PC-3 (cell line): ENCODE data around the gene CACNA1B. TPM values are rescaled to one million over a fixed set of nuclear protein-coding genes. Genes with fewer than 3 reads are reported as not detected.
"Not testable (repeated sequence)": the region's sequence is repeated elsewhere in the genome, so short reads cannot be mapped to it uniquely, and the experiment has no call there.

Source experiments
- ATAC-seq: fragments of 200-7000 bp; cut with Tn5 transposase; 2 replicates; pipeline ENCODE4 v1.9.1; 2020; ENCODE audit warnings: mild to moderate bottlenecking, moderate library complexity
- BruUV-seq: library from RNA; stranded (reverse); fragments of 400-500 nt; replicated peaks from 2 replicates; lab custom pipeline; 2021; lab: Mats Ljungman, UMichigan
- CTCF ChIA-PET: fragments of 300-600 bp; sonication (Branson Sonifier 250); formaldehyde crosslinking; loops from one replicate; lab custom pipeline; 2022; ENCODE audit warnings: antibody characterized with exemption; lab: Charles Lee
- POLR2A ChIA-PET: fragments of 300-600 bp; sonication (Branson Sonifier 250); formaldehyde crosslinking; loops from one replicate; lab custom pipeline; 2022; ENCODE audit warnings: antibody characterized with exemption; ENCODE audit not compliant: unreplicated experiment; lab: Charles Lee
- DNase-seq: peaks from one replicate; pipeline ENCODE4 v3.0.0-alpha.2; 2015
- H2AFZ ChIP-seq: fragments of 300-600 bp; sonication (generic); 2 replicates; pipeline ENCODE4 v1.6.0; 2016; ENCODE audit warnings: antibody characterized with exemption, low read length
- H3F3A ChIP-seq: fragments of 300-600 bp; sonication (generic); one replicate; pipeline ENCODE4 v1.6.0; 2017; ENCODE audit warnings: antibody characterized with exemption, low read length, control low read depth, mild to moderate bottlenecking; ENCODE audit not compliant: unreplicated experiment
- H3K27ac ChIP-seq: fragments of 300-600 bp; sonication (generic); 2 replicates; pipeline ENCODE4 v1.5.1; 2016; ENCODE audit warnings: mild to moderate bottlenecking, low read length
- H3K27me3 ChIP-seq: fragments of 300-600 bp; sonication (generic); 2 replicates; pipeline ENCODE4 v1.6.1; 2016; ENCODE audit warnings: low read length, mixed read lengths
- H3K36me3 ChIP-seq: fragments of 300-600 bp; sonication (generic); 2 replicates; pipeline ENCODE4 v1.6.1; 2016; ENCODE audit warnings: low read depth, mixed run types, low read length, mixed read lengths
- H3K4me1 ChIP-seq: fragments of 300-600 bp; sonication (generic); 2 replicates; pipeline ENCODE4 v1.5.1; 2016; ENCODE audit warnings: low read length; ENCODE audit not compliant: insufficient read depth
- H3K4me2 ChIP-seq: fragments of 300-600 bp; sonication (generic); 2 replicates; pipeline ENCODE4 v1.6.0; 2016; ENCODE audit warnings: low read length
- H3K4me3 ChIP-seq: fragments of 300-600 bp; sonication (generic); 2 replicates; pipeline ENCODE4 v1.5.1; 2016; ENCODE audit warnings: mild to moderate bottlenecking, low read length, mixed read lengths
- H3K79me2 ChIP-seq: fragments of 300-600 bp; sonication (generic); 2 replicates; pipeline ENCODE4 v1.6.1; 2017; ENCODE audit warnings: low read length, mixed read lengths
- H3K9ac ChIP-seq: fragments of 300-600 bp; sonication (generic); 2 replicates; pipeline ENCODE4 v1.6.0; 2016; ENCODE audit warnings: mild to moderate bottlenecking, low read length
- H3K9me2 ChIP-seq: fragments of 300-600 bp; sonication (generic); replicated peaks from 2 replicates; pipeline ENCODE4 v1.6.1; 2016; ENCODE audit warnings: mixed run types, low read length, mixed read lengths
- H3K9me3 ChIP-seq: fragments of 300-600 bp; sonication (generic); 2 replicates; pipeline ENCODE4 v1.6.1; 2016; ENCODE audit warnings: low read length, mixed read lengths
- H4K20me1 ChIP-seq: fragments of 300-600 bp; sonication (generic); 2 replicates; pipeline ENCODE4 v1.6.1; 2016; ENCODE audit warnings: low read length, mixed read lengths
- EZH2 ChIP-seq: fragments of 300-600 bp; sonication (generic); IDR thresholded peaks from one replicate; pipeline ENCODE4 v1.6.1; 2017; ENCODE audit warnings: antibody characterized with exemption, mild to moderate bottlenecking, low read length; ENCODE audit not compliant: unreplicated experiment
- EZH2phosphoT487 ChIP-seq: fragments of 300-600 bp; sonication (generic); IDR thresholded peaks from 2 replicates; pipeline ENCODE4 v1.6.1; 2018; ENCODE audit warnings: mild to moderate bottlenecking, antibody characterized with exemption, low read length, borderline replicate concordance
- intact Hi-C: fragments of 100-400 bp; cut with micrococcal nuclease; formaldehyde crosslinking; loops from 2 replicates; pipeline ENCODE4 v1.9.0; 2023
- total RNA-seq: library from RNA; depleted of rRNA; stranded (reverse); fragments of >200 nt; gene quantifications from 2 replicates; pipeline ENCODE4 v1.2.3, GENCODE V29; 2014
- TF ChIP-seq, protein P1 (sequence below): fragments of 300-600 bp; sonication (generic); conservative IDR thresholded peaks from 2 replicates; pipeline ENCODE4 v1.5.1; 2017; ENCODE audit warnings: antibody characterized with exemption, low read depth, mild to moderate bottlenecking, low read length

The CACNA1B gene
- total RNA-seq, 1 experiment from 2014 or later: not detected

DNA sequence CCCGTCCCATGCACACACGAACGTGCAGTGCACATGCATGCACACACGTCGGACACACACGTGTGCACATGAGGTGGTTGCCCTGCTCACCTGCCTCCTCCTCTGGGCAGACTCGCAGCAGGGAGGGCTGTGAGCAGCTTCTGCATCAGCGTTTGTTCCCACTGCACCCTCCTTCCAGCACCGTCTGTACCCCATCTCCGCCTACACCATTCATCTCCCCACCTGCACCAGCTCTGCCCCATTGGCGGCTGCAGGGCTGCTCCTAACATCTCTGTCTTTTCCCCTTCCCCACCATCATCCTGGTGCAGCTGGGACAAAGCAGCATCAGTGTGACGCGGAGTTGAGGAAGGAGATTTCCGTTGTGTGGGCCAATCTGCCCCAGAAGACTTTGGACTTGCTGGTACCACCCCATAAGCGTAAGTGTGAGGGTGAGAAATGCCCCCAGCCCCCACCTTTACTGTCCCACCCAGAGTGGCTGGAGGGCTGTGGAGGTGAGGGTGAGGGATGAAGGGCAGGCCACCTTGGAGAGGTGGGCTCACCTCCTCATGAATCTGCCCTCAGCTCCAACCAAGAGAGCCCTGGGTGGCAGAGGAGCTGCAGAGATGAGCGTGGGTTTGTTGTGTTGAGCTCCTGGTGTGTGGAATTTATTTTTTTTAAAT lies 234.6 kb downstream of the CACNA1B start:
- no peak overlapping the region for H3K4me2 ChIP-seq
- CTCF ChIA-PET: no interaction called here
- intact Hi-C loops: no loop called here

DNA sequence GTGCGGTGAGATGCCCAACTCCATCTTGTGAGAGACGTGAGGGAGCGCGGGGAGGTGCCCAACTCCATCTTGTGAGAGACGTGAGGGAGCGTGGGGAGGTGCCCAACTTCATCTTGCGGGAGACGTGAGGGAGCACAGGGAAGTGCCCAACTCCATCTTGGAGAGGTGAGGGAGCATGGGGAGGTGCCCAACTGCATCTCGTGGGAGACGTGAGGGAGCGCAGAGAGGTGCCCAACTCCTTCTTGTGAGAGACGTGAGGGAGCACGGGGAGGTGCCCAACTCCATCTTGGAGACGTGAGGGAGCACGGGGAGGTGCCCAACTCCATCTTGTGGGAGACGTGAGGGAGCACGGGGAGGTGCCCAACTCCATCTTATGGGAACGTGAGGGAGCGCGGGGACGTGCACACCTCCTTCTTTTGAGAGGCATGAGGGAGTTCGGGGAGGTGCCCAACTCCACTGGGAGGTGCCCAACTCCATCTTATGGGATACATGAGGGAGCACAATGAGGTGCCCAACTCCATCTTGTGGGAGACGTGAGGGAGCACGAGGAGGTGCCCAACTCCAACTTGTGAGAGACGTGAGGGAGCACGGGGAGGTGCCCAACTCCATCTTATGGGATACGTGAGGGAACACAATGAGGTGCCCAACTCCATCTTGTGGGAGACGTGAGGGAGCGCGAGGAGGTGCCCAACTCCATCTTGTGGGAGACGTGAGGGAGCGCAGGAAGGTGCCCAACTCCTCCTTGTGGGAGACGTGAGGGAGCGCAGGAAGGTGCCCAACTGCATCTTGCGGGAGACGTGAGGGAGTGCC lies 235.4 kb downstream of the CACNA1B start:
- no peak for ATAC-seq
- no TSS peak for BruUV-seq
- H3K9me2 ChIP-seq: no peaks in the 10 kb centered on the region
- H3F3A ChIP-seq: no peaks in the 10 kb centered on the region
- H4K20me1 ChIP-seq: no peaks in the 10 kb centered on the region
- no peaks in the 10 kb centered on the region for H3K4me1 ChIP-seq
- ChIA-PET POLR2A (no interaction called here), CTCF (no interaction called here)
- no peaks in the 10 kb centered on the region for H3K36me3 ChIP-seq
- no peak for DNase-seq
- no peak overlapping the region for H2AFZ ChIP-seq
- no peak overlapping the region for H3K27ac ChIP-seq
- H3K79me2 ChIP-seq: no peaks in the 10 kb centered on the region
- H3K4me2 ChIP-seq: no peak overlapping the region
- H3K9me3 ChIP-seq: no peaks in the 10 kb centered on the region
- intact Hi-C loops: no loop called here
- no peak overlapping the region for H3K9ac ChIP-seq
- H3K4me3 ChIP-seq: no peak overlapping the region
- TF ChIP-seq, protein P1, sequence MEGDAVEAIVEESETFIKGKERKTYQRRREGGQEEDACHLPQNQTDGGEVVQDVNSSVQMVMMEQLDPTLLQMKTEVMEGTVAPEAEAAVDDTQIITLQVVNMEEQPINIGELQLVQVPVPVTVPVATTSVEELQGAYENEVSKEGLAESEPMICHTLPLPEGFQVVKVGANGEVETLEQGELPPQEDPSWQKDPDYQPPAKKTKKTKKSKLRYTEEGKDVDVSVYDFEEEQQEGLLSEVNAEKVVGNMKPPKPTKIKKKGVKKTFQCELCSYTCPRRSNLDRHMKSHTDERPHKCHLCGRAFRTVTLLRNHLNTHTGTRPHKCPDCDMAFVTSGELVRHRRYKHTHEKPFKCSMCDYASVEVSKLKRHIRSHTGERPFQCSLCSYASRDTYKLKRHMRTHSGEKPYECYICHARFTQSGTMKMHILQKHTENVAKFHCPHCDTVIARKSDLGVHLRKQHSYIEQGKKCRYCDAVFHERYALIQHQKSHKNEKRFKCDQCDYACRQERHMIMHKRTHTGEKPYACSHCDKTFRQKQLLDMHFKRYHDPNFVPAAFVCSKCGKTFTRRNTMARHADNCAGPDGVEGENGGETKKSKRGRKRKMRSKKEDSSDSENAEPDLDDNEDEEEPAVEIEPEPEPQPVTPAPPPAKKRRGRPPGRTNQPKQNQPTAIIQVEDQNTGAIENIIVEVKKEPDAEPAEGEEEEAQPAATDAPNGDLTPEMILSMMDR: no peak
- TF ChIP-seq EZH2phosphoT487 (no peak), EZH2 (no peak)
- peaks cover 6% of the 10 kb centered on the region; the same call in 1 of the 2 replicates for H3K27me3 ChIP-seq

More for the DNA sequence above, 234.6 kb downstream of the CACNA1B start:
- no peak overlapping the region for H3K9ac ChIP-seq
- no peaks in the 10 kb centered on the region for H3K9me3 ChIP-seq
- no peaks in the 10 kb centered on the region for H3K4me1 ChIP-seq
- H3K27ac ChIP-seq: no peak overlapping the region
- H3K4me3 ChIP-seq: no peak overlapping the region
- no peaks in the 10 kb centered on the region for H4K20me1 ChIP-seq
- no peaks in the 10 kb centered on the region for H3K9me2 ChIP-seq
- POLR2A ChIA-PET: no interaction called here
- H3F3A ChIP-seq: no peaks in the 10 kb centered on the region
- H3K79me2 ChIP-seq: no peaks in the 10 kb centered on the region
- no TSS peak for BruUV-seq
- H3K36me3 ChIP-seq: no peaks in the 10 kb centered on the region
- ATAC-seq: no peak
- TF ChIP-seq EZH2phosphoT487 (no peak), EZH2 (no peak)
- TF ChIP-seq, protein P1: no peak
- H3K27me3 ChIP-seq: peaks cover 6% of the 10 kb centered on the region; the same call in 1 of the 2 replicates
- no peak overlapping the region for H2AFZ ChIP-seq
- DNase-seq: no peak

DNA sequence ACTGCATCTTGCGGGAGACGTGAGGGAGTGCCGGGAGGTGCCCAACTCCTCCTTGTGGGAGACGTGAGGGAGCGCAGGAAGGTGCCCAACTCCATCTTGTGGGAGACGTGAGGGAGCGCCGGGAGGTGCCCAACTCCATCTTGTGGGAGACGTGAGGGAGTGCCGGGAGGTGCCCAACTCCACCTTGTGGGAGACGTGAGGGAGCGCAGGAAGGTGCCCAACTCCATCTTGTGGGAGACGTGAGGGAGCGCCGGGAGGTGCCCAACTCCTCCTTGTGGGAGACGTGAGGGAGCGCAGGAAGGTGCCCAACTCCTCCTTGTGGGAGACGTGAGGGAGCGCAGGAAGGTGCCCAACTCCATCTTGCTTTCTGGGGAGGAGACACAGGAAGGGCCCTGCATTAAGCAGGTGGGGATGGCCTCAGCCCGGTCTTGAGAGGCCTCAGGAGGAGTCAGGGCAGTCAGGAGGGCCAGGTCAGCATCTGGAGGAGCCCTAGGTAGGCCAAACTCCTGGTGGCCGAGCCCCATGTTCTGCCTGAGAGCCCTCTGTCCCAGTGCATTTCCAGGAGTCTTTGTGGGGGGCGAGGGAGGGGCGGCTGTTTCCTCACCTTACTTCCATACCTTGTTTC lies 236.2 kb downstream of the CACNA1B start:
- H3K27me3 ChIP-seq, H3K9ac ChIP-seq, H3K4me1 ChIP-seq, ATAC-seq, H3K4me3 ChIP-seq, H3K27ac ChIP-seq, H3K4me2 ChIP-seq, intact Hi-C loops, H2AFZ ChIP-seq, H3K79me2 ChIP-seq, CTCF ChIA-PET, H3F3A ChIP-seq, BruUV-seq, DNase-seq, H3K9me2 ChIP-seq, H4K20me1 ChIP-seq, H3K36me3 ChIP-seq, H3K9me3 ChIP-seq, POLR2A ChIA-PET: not testable (repeated sequence)
